WTC11 (cell line): ENCODE measurements around the gene ALG14.

ENCODE experiments used
- CREM ChIP-seq: sonication (generic); formaldehyde crosslinking; IDR thresholded peaks from 2 replicates; pipeline ENCODE4 v1.8.1; 2022; ENCODE audit warnings: mild to moderate bottlenecking, missing genetic modification reagents, moderate library complexity
- CTCF ChIP-seq: fragments of 200-600 bp; IDR thresholded peaks from 2 replicates; pipeline ENCODE4 v1.8.0; 2022; ENCODE audit warnings: antibody characterized with exemption
- ETV6 ChIP-seq: sonication (generic); formaldehyde crosslinking; IDR thresholded peaks from 2 replicates; pipeline ENCODE4 v1.8.1; 2022; ENCODE audit warnings: mild to moderate bottlenecking, missing genetic modification reagents
- FOXJ3 ChIP-seq: sonication (generic); formaldehyde crosslinking; IDR thresholded peaks from 2 replicates; pipeline ENCODE4 v1.9.0; 2021; ENCODE audit warnings: missing genetic modification reagents, mild to moderate bottlenecking, borderline replicate concordance
- IRF2 ChIP-seq: sonication (generic); formaldehyde crosslinking; IDR thresholded peaks from 2 replicates; pipeline ENCODE4 v1.8.0; 2022; ENCODE audit warnings: low read depth, missing genetic modification reagents, borderline replicate concordance
- JUN ChIP-seq: sonication (generic); formaldehyde crosslinking; IDR thresholded peaks from 2 replicates; pipeline ENCODE4 v1.8.0; 2023; ENCODE audit warnings: mild to moderate bottlenecking, missing genetic modification reagents
- PRDM15 ChIP-seq: sonication (generic); formaldehyde crosslinking; IDR thresholded peaks from 2 replicates; pipeline ENCODE4 v1.8.0; 2022; ENCODE audit warnings: missing genetic modification reagents
- ZNF232 ChIP-seq: sonication (generic); formaldehyde crosslinking; IDR thresholded peaks from 2 replicates; pipeline ENCODE4 v1.8.0; 2022; ENCODE audit warnings: mild to moderate bottlenecking, missing genetic modification reagents
- TF ChIP-seq, protein P1 (sequence below): sonication (generic); formaldehyde crosslinking; IDR thresholded peaks from 2 replicates; pipeline ENCODE4 v1.8.0; 2022; ENCODE audit warnings: mild to moderate bottlenecking, missing genetic modification reagents

DNA sequence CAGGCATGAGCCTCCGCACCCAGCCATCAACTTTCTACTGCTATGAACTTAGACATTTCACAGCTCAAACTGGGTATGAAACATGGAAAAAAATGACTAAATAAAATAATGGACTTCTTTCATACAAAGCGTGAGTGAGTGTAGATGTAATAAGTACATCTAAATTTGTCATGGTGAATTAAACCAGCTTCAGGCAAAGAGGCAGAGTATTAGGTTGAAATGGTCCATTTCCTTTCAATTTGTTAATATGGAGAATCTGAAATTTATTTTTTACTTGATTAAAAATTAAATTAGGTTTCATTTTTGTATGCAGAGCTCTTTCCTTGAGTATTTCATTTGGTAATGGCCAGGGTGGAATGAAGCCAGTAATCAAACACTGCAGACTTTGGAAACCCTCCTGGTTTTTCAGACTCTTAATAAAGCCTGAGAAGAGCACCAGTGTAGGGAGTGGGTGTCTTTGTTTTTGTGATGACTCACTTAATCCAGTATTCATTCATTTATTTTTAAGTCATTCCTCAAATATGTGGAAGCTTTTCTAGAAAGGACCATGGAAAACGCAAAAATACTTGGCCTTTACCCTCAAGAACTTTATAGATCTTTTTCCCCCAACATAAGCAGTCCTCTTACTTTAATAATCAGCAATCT, 49.2 kb downstream of the ALG14 start:
- TF ChIP-seq CTCF (no peak), FOXJ3 (CRISPR knock-in tag) (no peak), PRDM15 (CRISPR knock-in tag) (no peak), IRF2 (no peak), CREM (CRISPR knock-in tag) (no peak), ETV6 (CRISPR knock-in tag) (no peak), ZNF232 (CRISPR knock-in tag) (no peak), JUN (CRISPR knock-in tag) (no peak)
- TF ChIP-seq, protein P1, sequence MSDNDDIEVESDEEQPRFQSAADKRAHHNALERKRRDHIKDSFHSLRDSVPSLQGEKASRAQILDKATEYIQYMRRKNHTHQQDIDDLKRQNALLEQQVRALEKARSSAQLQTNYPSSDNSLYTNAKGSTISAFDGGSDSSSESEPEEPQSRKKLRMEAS (CRISPR knock-in tag) = no peak
